ENCODE measurements around the gene DCTN5. TPM values are rescaled to one million over a fixed set of nuclear protein-coding genes. Genes with fewer than 3 reads are reported as not detected.
A peak's percentile ranks its signal among the peaks of the same experiment; 100 is the strongest.
"Not testable (repeated sequence)": the region's sequence is repeated elsewhere in the genome, so short reads cannot be mapped to it uniquely, and the experiment has no call there.

DCTN5 gene
- 10 to 100 TPM; 35.5 to 58.2 (median 44.9) TPM for total RNA-seq

- Histone ChIP-seq H3K27ac (peak within 1 kb of the TSS; percentile 77 to 92), H3K4me1 (replicated peaks in 1 of 2) (peaks cover 6 to 13% of the 10 kb centered on the region in 2 donors), H3K4me3 (peak within 1 kb of the TSS; percentile 63 to 95 (median 84))
- ATAC-seq (replicated peaks in 6 of 8) = peak; percentile 96 to 99 (median 99)
- WGBS, 10 experiments = 0 to 13% (median 0%) methylated on average over 1 to 17 of the region's 64 CpGs; no CpG with 5 or more reads in 2 of the 10 experiments
- in situ Hi-C loops (cut with MboI; ENCODE audit: low pct_unique_long_range_greater_than_20kb in 2 of 9, low sequenced_read_pairs in 9 of 9, unreplicated experiment in 9 of 9) = no loop called here
Measured at GRCh38 chr16:23640931-23641765, at the start of gene DCTN5, which contains the start of gene PALB2. DCTN5 (plus strand) TSS chr16:23641466; CDS start chr16:23641543, 77 bp downstream. PALB2 (minus strand) TSS chr16:23641310; CDS start chr16:23641157, 153 bp downstream.

- in situ Hi-C loops (cut with MboI; ENCODE audit: low pct_unique_long_range_greater_than_20kb in 2 of 9, low sequenced_read_pairs in 9 of 9, unreplicated experiment in 9 of 9) = no loop called here
- no peak for ATAC-seq (replicated peaks in 6 of 8)
- 80 to 100% (median 97%) methylated on average over 1 to 9 of the region's 12 CpGs; no CpG with 5 or more reads in 6 of the 10 experiments for WGBS, 10 experiments
- Histone ChIP-seq H3K4me1 (replicated peaks in 1 of 2) (peaks cover 6 to 11% of the 10 kb centered on the region in 2 donors), H3K27ac (no peak overlapping the region), H3K4me3 (peak overlapping the region in 1 of 5 donors; percentile 6)
Measured at GRCh38 chr16:23594186-23594585, 47.1 kb upstream of the DCTN5 start.

GRCh38 chr16:23595246-23595950 lies 45.9 kb upstream of the DCTN5 start:
- peaks cover 6 to 11% of the 10 kb centered on the region in 2 donors for H3K4me1 ChIP-seq (replicated peaks in 1 of 2)
- peak overlapping the region; percentile 67 to 99 (median 97) for H3K4me3 ChIP-seq
- peak in 4 of 8 experiments; percentile 2 to 13 (median 10) for ATAC-seq (replicated peaks in 6 of 8)
- 3 to 40% (median 15%) methylated on average over 1 to 18 of the region's 34 CpGs; no CpG with 5 or more reads in 2 of the 10 experiments for WGBS, 10 experiments
- in situ Hi-C loops (cut with MboI; ENCODE audit: low pct_unique_long_range_greater_than_20kb in 2 of 9, low sequenced_read_pairs in 9 of 9, unreplicated experiment in 9 of 9) = no loop called here
- peak overlapping the region; percentile 91 to 95 for H3K27ac ChIP-seq

GRCh38 chr16:23595951-23596720 lies 45.1 kb upstream of the DCTN5 start, which contains the start of gene NDUFAB1:
NDUFAB1 (minus strand) TSS chr16:23596316; CDS start chr16:23596290, 26 bp downstream.
- 0 to 80% (median 9%) methylated on average over 1 to 21 of the region's 67 CpGs for WGBS, 10 experiments
- peak; percentile 97 to 99 (median 98) for ATAC-seq (replicated peaks in 6 of 8)
- Histone ChIP-seq H3K27ac (peak within 1 kb of the TSS; percentile 91 to 95), H3K4me1 (replicated peaks in 1 of 2) (peaks cover 6 to 11% of the 10 kb centered on the region in 2 donors), H3K4me3 (peak within 1 kb of the TSS; percentile 67 to 99 (median 97))
- in situ Hi-C loops (cut with MboI; ENCODE audit: low pct_unique_long_range_greater_than_20kb in 2 of 9, low sequenced_read_pairs in 9 of 9, unreplicated experiment in 9 of 9) = no loop called here

GRCh38 chr16:23597003-23597756 lies 44.1 kb upstream of the DCTN5 start:
- no peak overlapping the region for H3K4me3 ChIP-seq

GRCh38 chr16:23607726-23608125 lies 33.5 kb upstream of the DCTN5 start:
- in situ Hi-C loops (cut with MboI; ENCODE audit: low pct_unique_long_range_greater_than_20kb in 2 of 9, low sequenced_read_pairs in 9 of 9, unreplicated experiment in 9 of 9) = no loop called here
- peak in 3 of 8 experiments; percentile 55 to 84 (median 79) for ATAC-seq (replicated peaks in 6 of 8)
- Histone ChIP-seq H3K27ac (no peak overlapping the region), H3K4me1 (replicated peaks in 1 of 2) (no peaks in the 10 kb centered on the region), H3K4me3 (no peak overlapping the region)
- WGBS, 10 experiments = 23 to 90% (median 79%) methylated on average over 1 to 6 of the region's 6 CpGs; no CpG with 5 or more reads in 1 of the 10 experiments

More at GRCh38 chr16:23597003-23597756, 44.1 kb upstream of the DCTN5 start:
- ATAC-seq (replicated peaks in 6 of 8) = peak in 1 of 8 experiments; percentile 2
- Histone ChIP-seq H3K27ac (no peak overlapping the region), H3K4me1 (replicated peaks in 1 of 2) (peaks cover 6 to 11% of the 10 kb centered on the region in 2 donors)
- in situ Hi-C loops (cut with MboI; ENCODE audit: low pct_unique_long_range_greater_than_20kb in 2 of 9, low sequenced_read_pairs in 9 of 9, unreplicated experiment in 9 of 9) = no loop called here
- 67 to 100% (median 89%) methylated on average over 2 to 8 of the region's 11 CpGs; no CpG with 5 or more reads in 1 of the 10 experiments for WGBS, 10 experiments

GRCh38 chr16:23608194-23608593 lies 33.1 kb upstream of the DCTN5 start:
- in situ Hi-C loops (cut with MboI; ENCODE audit: low pct_unique_long_range_greater_than_20kb in 2 of 9, low sequenced_read_pairs in 9 of 9, unreplicated experiment in 9 of 9) = no loop called here
- H3K27ac ChIP-seq = no peak overlapping the region
- peak in 3 of 8 experiments; percentile 45 to 70 (median 54) for ATAC-seq (replicated peaks in 6 of 8)
- no peaks in the 10 kb centered on the region for H3K4me1 ChIP-seq (replicated peaks in 1 of 2)
- 60 to 100% (median 83%) methylated on average over 1 to 4 of the region's 4 CpGs; no CpG with 5 or more reads in 3 of the 10 experiments for WGBS, 10 experiments
- no peak overlapping the region for H3K4me3 ChIP-seq

GRCh38 chr16:23609929-23610328 lies 31.3 kb upstream of the DCTN5 start:
- in situ Hi-C loops (cut with MboI; ENCODE audit: low pct_unique_long_range_greater_than_20kb in 2 of 9, low sequenced_read_pairs in 9 of 9, unreplicated experiment in 9 of 9) = no loop called here

GRCh38 chr16:23610905-23611304 lies 30.4 kb upstream of the DCTN5 start:
- ATAC-seq (replicated peaks in 6 of 8); in situ Hi-C loops (cut with MboI; ENCODE audit: low pct_unique_long_range_greater_than_20kb in 2 of 9, low sequenced_read_pairs in 9 of 9, unreplicated experiment in 9 of 9): not testable (repeated sequence)
- WGBS, 10 experiments = 87 to 100% (median 95%) methylated on average over 1 to 5 of the region's 6 CpGs; no CpG with 5 or more reads in 3 of the 10 experiments

More at GRCh38 chr16:23609929-23610328, 31.3 kb upstream of the DCTN5 start:
- 88 to 100% (median 100%) methylated on average over 1 of the region's 1 CpG; no CpG with 5 or more reads in 4 of the 10 experiments for WGBS, 10 experiments
- Histone ChIP-seq H3K4me3 (no peak overlapping the region), H3K4me1 (replicated peaks in 1 of 2) (no peaks in the 10 kb centered on the region), H3K27ac (no peak overlapping the region)
- no peak for ATAC-seq (replicated peaks in 6 of 8)

GRCh38 chr16:23611936-23612335 lies 29.3 kb upstream of the DCTN5 start:
- in situ Hi-C loops (cut with MboI; ENCODE audit: low pct_unique_long_range_greater_than_20kb in 2 of 9, low sequenced_read_pairs in 9 of 9, unreplicated experiment in 9 of 9) = no loop called here
- H3K4me3 ChIP-seq = no peak overlapping the region
- no peaks in the 10 kb centered on the region for H3K4me1 ChIP-seq (replicated peaks in 1 of 2)
- no peak overlapping the region for H3K27ac ChIP-seq
- 100% methylated on average over 3 of the region's 3 CpGs; no CpG with 5 or more reads in 6 of the 10 experiments for WGBS, 10 experiments
- ATAC-seq (replicated peaks in 6 of 8) = peak in 2 of 8 experiments; percentile 24 to 40

More at GRCh38 chr16:23610905-23611304, 30.4 kb upstream of the DCTN5 start:
- not testable (repeated sequence) for H3K4me1 ChIP-seq (replicated peaks in 1 of 2); H3K4me3 ChIP-seq; H3K27ac ChIP-seq

- no peak for ATAC-seq (replicated peaks in 6 of 8)
- 92 to 100% (median 97%) methylated on average over 4 to 9 of the region's 9 CpGs; no CpG with 5 or more reads in 6 of the 10 experiments for WGBS, 10 experiments
- in situ Hi-C loops (cut with MboI; ENCODE audit: low pct_unique_long_range_greater_than_20kb in 2 of 9, low sequenced_read_pairs in 9 of 9, unreplicated experiment in 9 of 9) = no loop called here
- H3K4me3 ChIP-seq = no peak overlapping the region
- H3K4me1 ChIP-seq (replicated peaks in 1 of 2) = no peaks in the 10 kb centered on the region
- H3K27ac ChIP-seq = no peak overlapping the region
Measured at GRCh38 chr16:23615805-23616204, 25.5 kb upstream of the DCTN5 start.

Data from motor neuron (in vitro differentiated cells).